Jurkat, Clone E6-1 (cell line): Measurements from ENCODE around the gene PPP6R3.

Experiments used
- DNase-seq: peaks from one replicate; pipeline ENCODE4 v3.0.0-alpha.2; 2011; ENCODE audit warnings: low read depth, low spot score
- H3K4me3 ChIP-seq: 2 replicates; pipeline ENCODE4 v1.5.1; 2011; ENCODE audit warnings: mild to moderate bottlenecking, low read length, control low read depth, moderate library complexity

Gene PPP6R3

GRCh38 chr11:68541991-68542390, 81.4 kb downstream of the PPP6R3 start:
- no peak for DNase-seq
- no peak overlapping the region for H3K4me3 ChIP-seq

GRCh38 chr11:68542617-68543016, 82.1 kb downstream of the PPP6R3 start:
- no peak overlapping the region for H3K4me3 ChIP-seq
- DNase-seq: no peak

GRCh38 chr11:68543594-68543993, 83.0 kb downstream of the PPP6R3 start:
- no peak overlapping the region for H3K4me3 ChIP-seq
- DNase-seq: no peak

GRCh38 chr11:68545347-68545746, 84.8 kb downstream of the PPP6R3 start:
- no peak for DNase-seq
- H3K4me3 ChIP-seq: no peak overlapping the region

- DNase-seq: no peak
These were observed 85.2 kb downstream of the PPP6R3 start for GRCh38 chr11:68545796-68546195.

GRCh38 chr11:68546555-68546954, 86.0 kb downstream of the PPP6R3 start:
- no peak overlapping the region for H3K4me3 ChIP-seq
- no peak for DNase-seq

More at GRCh38 chr11:68545796-68546195, 85.2 kb downstream of the PPP6R3 start:
- H3K4me3 ChIP-seq: no peak overlapping the region

GRCh38 chr11:68549789-68550484, 89.4 kb downstream of the PPP6R3 start:
- no peak overlapping the region for H3K4me3 ChIP-seq
- DNase-seq: no peak

GRCh38 chr11:68550485-68550817, 89.9 kb downstream of the PPP6R3 start:
- DNase-seq: no peak
- H3K4me3 ChIP-seq: no peak overlapping the region

GRCh38 chr11:68551223-68551622, 90.7 kb downstream of the PPP6R3 start:
- no peak for DNase-seq
- H3K4me3 ChIP-seq: no peak overlapping the region

GRCh38 chr11:68551777-68552176, 91.2 kb downstream of the PPP6R3 start:
- H3K4me3 ChIP-seq: no peak overlapping the region
- no peak for DNase-seq

- DNase-seq: no peak
- H3K4me3 ChIP-seq: no peak overlapping the region
These were observed 92.0 kb downstream of the PPP6R3 start for GRCh38 chr11:68552542-68552941.

- H3K4me3 ChIP-seq: no peak overlapping the region
- DNase-seq: no peak
These were observed 99.7 kb downstream of the PPP6R3 start for GRCh38 chr11:68560216-68560615.

GRCh38 chr11:68563454-68563853, 102.9 kb downstream of the PPP6R3 start:
- no peak for DNase-seq
- no peak overlapping the region for H3K4me3 ChIP-seq

- DNase-seq: no peak
- no peak overlapping the region for H3K4me3 ChIP-seq
These were observed 103.7 kb downstream of the PPP6R3 start for GRCh38 chr11:68564261-68564660.

GRCh38 chr11:68565768-68566167, 105.2 kb downstream of the PPP6R3 start:
- DNase-seq: no peak
- no peak overlapping the region for H3K4me3 ChIP-seq

GRCh38 chr11:68567553-68567952, 107.0 kb downstream of the PPP6R3 start:
- DNase-seq: no peak
- no peak overlapping the region for H3K4me3 ChIP-seq

- H3K4me3 ChIP-seq: no peak overlapping the region
- DNase-seq: peak; percentile 15
These were observed 108.8 kb downstream of the PPP6R3 start for GRCh38 chr11:68569357-68569756.

- H3K4me3 ChIP-seq: no peak overlapping the region
These were observed 110.1 kb downstream of the PPP6R3 start for GRCh38 chr11:68570691-68571090.

GRCh38 chr11:68574308-68574707, 113.8 kb downstream of the PPP6R3 start:
- no peak for DNase-seq
- H3K4me3 ChIP-seq: no peak overlapping the region

More at GRCh38 chr11:68570691-68571090, 110.1 kb downstream of the PPP6R3 start:
- no peak for DNase-seq

- no peak for DNase-seq
- H3K4me3 ChIP-seq: no peak overlapping the region
These were observed 114.6 kb downstream of the PPP6R3 start for GRCh38 chr11:68575025-68575665.

GRCh38 chr11:68579455-68579854, 118.9 kb downstream of the PPP6R3 start:
- DNase-seq: no peak
- H3K4me3 ChIP-seq: no peak overlapping the region
